Measurements from ENCODE around the gene HOXB6. TPM values are rescaled to one million over a fixed set of nuclear protein-coding genes. Genes with fewer than 3 reads are reported as not detected.

Gene HOXB6
- total RNA-seq, 2 donors from 2014 or later, result not detected

DNA sequence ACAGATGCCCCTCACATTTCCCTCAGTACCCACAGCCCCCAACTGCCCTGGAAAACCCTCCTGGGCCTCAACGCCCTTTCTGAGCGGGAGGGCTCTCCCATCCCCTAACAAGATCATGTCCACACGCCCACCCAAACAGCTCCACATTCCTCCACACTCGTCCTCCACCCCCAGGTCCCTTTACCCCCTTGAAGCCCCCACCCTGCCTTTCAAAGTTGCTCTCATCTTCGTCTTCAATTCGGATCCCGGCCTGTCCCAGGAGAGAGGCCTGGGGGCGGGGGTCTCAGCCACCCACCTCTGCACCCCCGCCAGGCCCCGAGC lies 41.0 kb downstream of the HOXB6 start:
- WGBS, 2 experiments (ENCODE audit: insufficient coverage in 1 of 2, insufficient read length in 1 of 2), result 0 to 7% methylated on average over 3 to 10 of the region's 10 CpGs
- Histone ChIP-seq H3K4me3 (ENCODE audit: low read length) (no peak overlapping the region), H3K27ac (ENCODE audit: low read depth, low read length) (no peak overlapping the region), H3K4me1 (ENCODE audit: control insufficient read depth, insufficient read depth, low read length) (peaks cover 2% of the 10 kb centered on the region), H3K27me3 (ENCODE audit: control insufficient read depth, insufficient read depth, low read length, poor library complexity, severe bottlenecking) (peaks cover 99% of the 10 kb centered on the region), H3K9ac (ENCODE audit: extremely low read depth, low read length, poor library complexity, severe bottlenecking) (no peak overlapping the region), H3K9me3 (ENCODE audit: control insufficient read depth, low read length) (peaks cover 13% of the 10 kb centered on the region), H3K36me3 (ENCODE audit: control insufficient read depth, insufficient read depth, low read length) (no peaks in the 10 kb centered on the region)
- TF ChIP-seq, protein P1, sequence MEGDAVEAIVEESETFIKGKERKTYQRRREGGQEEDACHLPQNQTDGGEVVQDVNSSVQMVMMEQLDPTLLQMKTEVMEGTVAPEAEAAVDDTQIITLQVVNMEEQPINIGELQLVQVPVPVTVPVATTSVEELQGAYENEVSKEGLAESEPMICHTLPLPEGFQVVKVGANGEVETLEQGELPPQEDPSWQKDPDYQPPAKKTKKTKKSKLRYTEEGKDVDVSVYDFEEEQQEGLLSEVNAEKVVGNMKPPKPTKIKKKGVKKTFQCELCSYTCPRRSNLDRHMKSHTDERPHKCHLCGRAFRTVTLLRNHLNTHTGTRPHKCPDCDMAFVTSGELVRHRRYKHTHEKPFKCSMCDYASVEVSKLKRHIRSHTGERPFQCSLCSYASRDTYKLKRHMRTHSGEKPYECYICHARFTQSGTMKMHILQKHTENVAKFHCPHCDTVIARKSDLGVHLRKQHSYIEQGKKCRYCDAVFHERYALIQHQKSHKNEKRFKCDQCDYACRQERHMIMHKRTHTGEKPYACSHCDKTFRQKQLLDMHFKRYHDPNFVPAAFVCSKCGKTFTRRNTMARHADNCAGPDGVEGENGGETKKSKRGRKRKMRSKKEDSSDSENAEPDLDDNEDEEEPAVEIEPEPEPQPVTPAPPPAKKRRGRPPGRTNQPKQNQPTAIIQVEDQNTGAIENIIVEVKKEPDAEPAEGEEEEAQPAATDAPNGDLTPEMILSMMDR (conservative IDR thresholded peaks at IDR 0.05), result no peak
- Mint-ChIP-seq H3K4me3 (no peak overlapping the region), H3K9me3 (no peaks in the 10 kb centered on the region), H3K27me3 (ENCODE audit: insufficient read depth) (peaks cover 52% of the 10 kb centered on the region), H3K27ac (no peak overlapping the region), H3K36me3 (ENCODE audit: low read depth) (no peaks in the 10 kb centered on the region), H3K4me1 (peaks cover 4% of the 10 kb centered on the region)
- DNase-seq, result no peak

DNA sequence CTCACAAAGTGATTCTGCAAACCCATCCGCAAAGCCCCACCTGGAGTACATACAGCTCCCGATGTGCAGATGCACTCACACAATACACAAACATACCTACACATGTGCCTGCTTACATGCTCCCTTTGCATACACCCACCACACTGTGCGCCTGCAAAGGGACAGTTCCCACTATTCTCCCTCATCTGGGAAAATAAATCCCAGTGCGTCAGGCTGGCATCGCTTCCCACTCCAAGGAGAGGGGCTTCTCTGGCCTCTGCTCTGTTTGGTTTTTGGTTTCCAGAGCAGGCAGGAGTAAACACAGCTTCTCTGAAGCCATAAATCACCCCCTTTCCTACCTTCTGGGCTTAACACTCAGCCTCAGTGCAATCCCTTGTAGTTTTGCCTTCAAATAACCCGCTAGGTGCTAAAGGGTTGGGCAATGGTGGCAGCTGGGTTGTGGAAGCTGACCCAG lies 41.4 kb downstream of the HOXB6 start:
- no peak overlapping the region for H3K27ac ChIP-seq (ENCODE audit: low read depth, low read length)
- H3K27ac Mint-ChIP-seq, result no peak overlapping the region
- H3K4me1 Mint-ChIP-seq, result peaks cover 2% of the 10 kb centered on the region
- no peaks in the 10 kb centered on the region for H3K9me3 Mint-ChIP-seq
- H3K4me3 ChIP-seq (ENCODE audit: low read length), result no peak overlapping the region
- peaks cover 99% of the 10 kb centered on the region for H3K27me3 ChIP-seq (ENCODE audit: control insufficient read depth, insufficient read depth, low read length, poor library complexity, severe bottlenecking)
- peaks cover under 1% of the 10 kb centered on the region for H3K4me1 ChIP-seq (ENCODE audit: control insufficient read depth, insufficient read depth, low read length)
- H3K4me3 Mint-ChIP-seq, result no peak overlapping the region
- WGBS, 2 experiments (ENCODE audit: insufficient coverage in 1 of 2, insufficient read length in 1 of 2), result 19 to 23% methylated on average over 4 to 6 of the region's 6 CpGs
- H3K9me3 ChIP-seq (ENCODE audit: control insufficient read depth, low read length), result peaks cover 13% of the 10 kb centered on the region
- peaks cover 56% of the 10 kb centered on the region for H3K27me3 Mint-ChIP-seq (ENCODE audit: insufficient read depth)
- H3K36me3 ChIP-seq (ENCODE audit: control insufficient read depth, insufficient read depth, low read length), result no peaks in the 10 kb centered on the region
- TF ChIP-seq, protein P1 (conservative IDR thresholded peaks at IDR 0.05), result no peak
- DNase-seq, result no peak
- no peak overlapping the region for H3K9ac ChIP-seq (ENCODE audit: extremely low read depth, low read length, poor library complexity, severe bottlenecking)
- H3K36me3 Mint-ChIP-seq (ENCODE audit: low read depth), result no peaks in the 10 kb centered on the region

- Histone ChIP-seq H3K9me3 (ENCODE audit: control insufficient read depth, low read length) (peaks cover 13% of the 10 kb centered on the region), H3K4me3 (ENCODE audit: low read length) (no peak overlapping the region), H3K27me3 (ENCODE audit: control insufficient read depth, insufficient read depth, low read length, poor library complexity, severe bottlenecking) (peaks cover 99% of the 10 kb centered on the region), H3K4me1 (ENCODE audit: control insufficient read depth, insufficient read depth, low read length) (no peaks in the 10 kb centered on the region), H3K36me3 (ENCODE audit: control insufficient read depth, insufficient read depth, low read length) (no peaks in the 10 kb centered on the region), H3K27ac (ENCODE audit: low read depth, low read length) (no peak overlapping the region), H3K9ac (ENCODE audit: extremely low read depth, low read length, poor library complexity, severe bottlenecking) (no peak overlapping the region)
- no peak for DNase-seq
- Mint-ChIP-seq H3K9me3 (no peaks in the 10 kb centered on the region), H3K27ac (no peak overlapping the region), H3K27me3 (ENCODE audit: insufficient read depth) (peaks cover 61% of the 10 kb centered on the region), H3K4me3 (no peak overlapping the region), H3K36me3 (ENCODE audit: low read depth) (no peaks in the 10 kb centered on the region), H3K4me1 (no peaks in the 10 kb centered on the region)
- TF ChIP-seq, protein P1 (conservative IDR thresholded peaks at IDR 0.05), result no peak
- 6 to 39% methylated on average over 2 to 5 of the region's 5 CpGs for WGBS, 2 experiments (ENCODE audit: insufficient coverage in 1 of 2, insufficient read length in 1 of 2)
Measured at GRCh38 chr17:48562934-48563333, 41.9 kb downstream of the HOXB6 start.

All from endodermal cell (in vitro differentiated cells).